ENCODE data around the gene SLC66A2. TPM values are rescaled to one million over a fixed set of nuclear protein-coding genes. Genes with fewer than 3 reads are reported as not detected.

Gene SLC66A2
- total RNA-seq, 4 donors from 2014 or later = 30.4 to 49.6 (median 35.1) TPM

DNA sequence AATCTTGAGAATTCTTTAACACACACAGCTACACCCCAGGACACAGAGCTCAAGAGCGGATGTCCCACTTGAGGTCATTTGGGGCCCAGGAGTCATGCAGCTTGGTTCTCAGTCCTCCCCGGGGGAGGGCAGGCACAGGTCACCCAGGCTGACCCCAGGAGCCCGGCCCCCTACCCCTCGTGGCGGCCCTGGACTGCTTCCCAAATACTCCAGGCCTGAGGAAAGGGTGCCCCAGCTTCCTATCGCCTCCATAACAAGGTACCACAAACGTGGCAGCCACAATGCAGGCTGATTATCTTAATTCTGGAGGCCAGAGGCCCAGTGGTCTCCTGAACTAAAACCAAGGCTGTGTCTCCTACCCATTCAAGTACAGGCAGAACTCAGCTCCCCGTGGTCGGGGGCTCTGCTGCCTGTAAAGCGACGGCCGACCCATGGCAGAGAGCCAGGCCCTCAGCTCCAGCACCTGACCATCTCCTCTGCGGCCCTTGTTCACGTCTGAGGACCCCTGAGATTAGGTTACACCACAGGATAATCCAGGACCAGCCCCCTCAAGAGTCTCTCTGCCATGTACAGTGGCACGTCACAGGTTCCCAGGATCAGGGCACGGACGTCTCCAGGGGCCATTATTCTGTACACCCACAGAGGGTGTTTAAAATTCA is 10.5 kb downstream of the SLC66A2 start:
- intact Hi-C loops (cut with DNase I) = loop anchor here (10.0 kb wide), 1 partner anchor 256 kb away; no protein-coding TSS in a partner anchor
- peak overlapping the region in 2 of 4 donors; percentile 27 to 55 for H3K27ac ChIP-seq
- TF ChIP-seq, protein P1, sequence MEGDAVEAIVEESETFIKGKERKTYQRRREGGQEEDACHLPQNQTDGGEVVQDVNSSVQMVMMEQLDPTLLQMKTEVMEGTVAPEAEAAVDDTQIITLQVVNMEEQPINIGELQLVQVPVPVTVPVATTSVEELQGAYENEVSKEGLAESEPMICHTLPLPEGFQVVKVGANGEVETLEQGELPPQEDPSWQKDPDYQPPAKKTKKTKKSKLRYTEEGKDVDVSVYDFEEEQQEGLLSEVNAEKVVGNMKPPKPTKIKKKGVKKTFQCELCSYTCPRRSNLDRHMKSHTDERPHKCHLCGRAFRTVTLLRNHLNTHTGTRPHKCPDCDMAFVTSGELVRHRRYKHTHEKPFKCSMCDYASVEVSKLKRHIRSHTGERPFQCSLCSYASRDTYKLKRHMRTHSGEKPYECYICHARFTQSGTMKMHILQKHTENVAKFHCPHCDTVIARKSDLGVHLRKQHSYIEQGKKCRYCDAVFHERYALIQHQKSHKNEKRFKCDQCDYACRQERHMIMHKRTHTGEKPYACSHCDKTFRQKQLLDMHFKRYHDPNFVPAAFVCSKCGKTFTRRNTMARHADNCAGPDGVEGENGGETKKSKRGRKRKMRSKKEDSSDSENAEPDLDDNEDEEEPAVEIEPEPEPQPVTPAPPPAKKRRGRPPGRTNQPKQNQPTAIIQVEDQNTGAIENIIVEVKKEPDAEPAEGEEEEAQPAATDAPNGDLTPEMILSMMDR (IDR thresholded peaks at IDR 0.05) = no peak
- no peak for TF ChIP-seq POLR2A (IDR thresholded peaks at IDR 0.05)
- no peaks in the 10 kb centered on the region for H3K27me3 ChIP-seq
- DNase-seq = no peak
- WGBS, 2 donors = 73 to 95% methylated on average over 4 to 6 of the region's 17 CpGs
- H3K36me3 ChIP-seq = peaks cover 0 to 74% (median 5%) of the 10 kb centered on the region in 3 donors
- peaks cover 17 to 81% (median 26%) of the 10 kb centered on the region in 3 donors for H3K4me1 ChIP-seq
- no peak overlapping the region for H3K4me3 ChIP-seq
- no peaks in the 10 kb centered on the region for H3K9me3 ChIP-seq

DNA sequence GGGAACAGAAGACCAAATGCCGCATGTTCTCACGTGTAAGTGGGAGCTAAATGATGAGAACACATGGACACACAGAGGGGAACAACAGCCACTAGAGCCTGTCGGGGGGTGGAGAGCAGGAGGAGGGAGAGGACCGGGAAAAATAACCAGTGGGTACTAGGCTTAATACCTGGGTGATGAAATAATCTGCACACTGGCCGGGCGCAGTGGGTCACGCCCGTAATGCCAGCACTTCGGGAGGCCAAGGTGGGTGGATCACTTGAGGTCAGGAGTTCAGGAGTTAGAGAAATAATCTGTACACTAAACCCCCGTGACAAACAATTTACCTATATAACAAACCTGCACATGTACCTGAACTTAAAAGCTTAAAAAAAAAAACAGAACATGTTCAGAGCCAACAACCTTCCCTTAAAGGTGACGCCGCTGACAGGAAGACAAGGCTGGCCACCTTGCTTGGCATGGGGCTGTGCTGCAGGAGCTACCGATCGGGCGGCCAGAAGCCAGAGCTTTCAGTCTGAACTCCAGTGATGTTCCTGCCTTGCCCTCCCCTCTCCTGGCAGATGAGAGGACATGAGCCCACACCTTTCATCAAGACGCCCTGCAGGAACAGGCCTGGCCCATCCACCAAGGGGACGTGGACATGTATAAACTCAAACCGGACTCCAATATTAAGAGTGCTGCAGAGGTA is 11.2 kb downstream of the SLC66A2 start:
- no peaks in the 10 kb centered on the region for H3K27me3 ChIP-seq
- TF ChIP-seq, protein P1 (IDR thresholded peaks at IDR 0.05) = no peak
- no peak for TF ChIP-seq POLR2A (IDR thresholded peaks at IDR 0.05)
- DNase-seq = no peak
- H3K4me1 ChIP-seq = peaks cover 13 to 75% (median 22%) of the 10 kb centered on the region in 3 donors
- intact Hi-C loops (cut with DNase I) = loop anchor here (10.0 kb wide), 1 partner anchor 255 kb away; no protein-coding TSS in a partner anchor
- no peaks in the 10 kb centered on the region for H3K9me3 ChIP-seq
- H3K4me3 ChIP-seq = no peak overlapping the region
- 74 to 86% methylated on average over 17 to 18 of the region's 18 CpGs for WGBS, 2 donors
- H3K27ac ChIP-seq = peak overlapping the region in 2 of 4 donors; percentile 27 to 66
- H3K36me3 ChIP-seq = peaks cover 0 to 74% (median 5%) of the 10 kb centered on the region in 3 donors

DNA sequence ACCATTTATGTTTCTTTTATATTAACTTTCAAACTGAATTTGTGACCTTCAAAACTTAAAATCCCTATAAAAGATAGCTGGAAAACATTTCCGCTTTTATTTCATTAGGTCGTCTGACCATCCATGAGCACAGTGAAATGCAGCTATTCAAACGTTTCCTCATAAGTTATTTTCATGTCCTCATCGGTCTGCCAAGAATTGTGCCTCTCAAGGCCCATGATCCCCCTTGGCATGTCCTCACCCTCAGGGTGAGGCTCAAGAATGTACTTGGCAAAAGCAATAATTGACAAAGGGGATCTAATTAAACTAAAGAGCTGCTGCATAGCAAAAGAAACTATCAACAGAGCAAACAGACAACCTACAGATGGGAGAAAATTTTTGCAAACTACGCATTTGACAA is 12.4 kb downstream of the SLC66A2 start:
- TF ChIP-seq, protein P1 (IDR thresholded peaks at IDR 0.05) = no peak
- TF ChIP-seq POLR2A (IDR thresholded peaks at IDR 0.05) = no peak
- Histone ChIP-seq H3K4me1 (peaks cover 6 to 68% (median 15%) of the 10 kb centered on the region in 3 donors), H3K27me3 (no peaks in the 10 kb centered on the region), H3K27ac (peak overlapping the region in 3 of 4 donors; percentile 42 to 66 (median 55)), H3K9me3 (peaks cover 0 to under 1% (median 0%) of the 10 kb centered on the region in 3 donors), H3K36me3 (peaks cover 0 to 83% (median 5%) of the 10 kb centered on the region in 3 donors), H3K4me3 (no peak overlapping the region)
- DNase-seq = no peak
- intact Hi-C loops (cut with DNase I) = no loop called here
- 34 to 63% methylated on average over 5 of the region's 5 CpGs for WGBS, 2 donors

DNA sequence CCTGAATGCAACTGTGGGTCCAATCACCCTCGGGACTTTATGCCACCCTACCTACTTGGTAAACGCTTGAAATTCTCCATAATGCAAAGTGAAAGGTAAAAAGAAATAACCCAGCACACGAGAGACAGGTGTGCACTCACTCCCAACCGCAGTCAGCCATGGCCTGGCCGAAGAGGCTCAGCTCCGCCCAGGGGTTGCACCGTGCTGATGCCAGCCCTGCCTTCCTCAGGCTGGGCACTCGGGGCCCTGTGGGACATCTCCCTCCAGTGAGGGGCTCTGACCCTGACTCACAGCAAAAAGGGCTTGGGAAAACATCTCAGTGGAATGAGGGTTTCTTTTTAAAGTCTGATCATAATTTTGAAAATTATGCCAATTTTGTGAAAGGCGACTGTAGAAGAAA is 13.3 kb downstream of the SLC66A2 start:
- peaks cover 6 to 59% (median 10%) of the 10 kb centered on the region in 3 donors for H3K4me1 ChIP-seq
- no peak for TF ChIP-seq POLR2A (IDR thresholded peaks at IDR 0.05)
- TF ChIP-seq, protein P1 (IDR thresholded peaks at IDR 0.05) = no peak
- DNase-seq = no peak
- H3K36me3 ChIP-seq = peaks cover 0 to 87% (median 5%) of the 10 kb centered on the region in 3 donors
- intact Hi-C loops (cut with DNase I) = no loop called here
- H3K4me3 ChIP-seq = no peak overlapping the region
- H3K9me3 ChIP-seq = peaks cover 0 to 10% (median 4%) of the 10 kb centered on the region in 3 donors
- peak overlapping the region in 3 of 4 donors; percentile 55 to 66 (median 57) for H3K27ac ChIP-seq
- H3K27me3 ChIP-seq = no peaks in the 10 kb centered on the region
- WGBS, 2 donors = 81 to 97% methylated on average over 5 to 9 of the region's 9 CpGs
